ENCODE data around the gene RTKN. TPM values are rescaled to one million over a fixed set of nuclear protein-coding genes. Genes with fewer than 3 reads are reported as not detected.
"Not testable (repeated sequence)": the region's sequence is repeated elsewhere in the genome, so short reads cannot be mapped to it uniquely, and the experiment has no call there.

RTKN gene
- total and polyA plus RNA-seq, 2 experiments from 2014 or later = 74.2 to 77.5 TPM

- Histone ChIP-seq H3K4me3 (no peak overlapping the region), H3K27ac (no peak overlapping the region), H4K20me1 (ENCODE audit: insufficient read depth, poor library complexity, severe bottlenecking) (no peaks in the 10 kb centered on the region), H3K36me3 (replicated peaks; ENCODE audit: insufficient read depth, low read depth) (no peaks in the 10 kb centered on the region), H3K9me2 (replicated peaks; ENCODE audit: insufficient read depth) (no peaks in the 10 kb centered on the region), H3K4me2 (no peak overlapping the region), H3K27me3 (no peaks in the 10 kb centered on the region), H3K79me2 (no peaks in the 10 kb centered on the region), H3K4me1 (ENCODE audit: insufficient read depth) (peaks cover 4% of the 10 kb centered on the region), H3K9me3 (ENCODE audit: low read depth) (no peaks in the 10 kb centered on the region), H2AFZ (no peak overlapping the region)
- DNase-seq (ENCODE audit: low spot score) = no peak
- 90% methylated on average over 9 of the region's 9 CpGs for WGBS (ENCODE audit: low lambda C conversion rate, missing lambda C conversion rate)
- TF ChIP-seq EZH2 (IDR thresholded peaks at IDR 0.05; ENCODE audit: borderline replicate concordance) = no peak
These were observed 18.3 kb downstream of the RTKN start for GRCh38 chr2:74423231-74424095.

GRCh38 chr2:74421221-74421870, 20.4 kb downstream of the RTKN start, which contains the start of the genes C2orf81 and WDR54:
TSS of gene C2orf81 (minus strand) at chr2:74421619. CDS start at chr2:74421560, 59 bp downstream.
TSS of gene WDR54 (plus strand) at chr2:74421730. CDS start at chr2:74422154, 424 bp downstream.
- 1% methylated on average over 53 of the region's 57 CpGs for WGBS (ENCODE audit: low lambda C conversion rate, missing lambda C conversion rate)
- Histone ChIP-seq H3K27ac (no peak within 1 kb of the TSS), H3K4me2 (peak within 1 kb of the TSS; percentile 94), H3K9me2 (replicated peaks; ENCODE audit: insufficient read depth) (no peaks in the 10 kb centered on the region), H2AFZ (peak within 1 kb of the TSS; percentile 88), H3K27me3 (no peaks in the 10 kb centered on the region), H4K20me1 (ENCODE audit: insufficient read depth, poor library complexity, severe bottlenecking) (no peaks in the 10 kb centered on the region), H3K4me1 (ENCODE audit: insufficient read depth) (peaks cover 4% of the 10 kb centered on the region), H3K36me3 (replicated peaks; ENCODE audit: insufficient read depth, low read depth) (no peaks in the 10 kb centered on the region), H3K4me3 (peak within 1 kb of the TSS; percentile 86), H3K9me3 (ENCODE audit: low read depth) (no peaks in the 10 kb centered on the region), H3K79me2 (no peaks in the 10 kb centered on the region)
- DNase-seq (ENCODE audit: low spot score) = peak; percentile 85
- TF ChIP-seq CTCF (IDR thresholded peaks at IDR 0.05; ENCODE audit: poor library complexity) = no peak
- TF ChIP-seq EZH2 (IDR thresholded peaks at IDR 0.05; ENCODE audit: borderline replicate concordance) = no peak
- TF ChIP-seq EZH2phosphoT487 (IDR thresholded peaks at IDR 0.05; ENCODE audit: low read depth, severe bottlenecking, unreplicated experiment) = no peak

GRCh38 chr2:74420443-74421103, 21.2 kb downstream of the RTKN start:
- WGBS (ENCODE audit: low lambda C conversion rate, missing lambda C conversion rate) = 87% methylated on average over 19 of the region's 19 CpGs
- not testable (repeated sequence) for H3K4me1 ChIP-seq (ENCODE audit: insufficient read depth); H3K36me3 ChIP-seq (replicated peaks; ENCODE audit: insufficient read depth, low read depth); H3K9me2 ChIP-seq (replicated peaks; ENCODE audit: insufficient read depth); H3K27me3 ChIP-seq; H3K9me3 ChIP-seq (ENCODE audit: low read depth); DNase-seq (ENCODE audit: low spot score); H3K79me2 ChIP-seq; H3K27ac ChIP-seq; H4K20me1 ChIP-seq (ENCODE audit: insufficient read depth, poor library complexity, severe bottlenecking); H3K4me3 ChIP-seq
- Histone ChIP-seq H3K4me2 (peak overlapping the region; percentile 94), H2AFZ (peak overlapping the region; percentile 88)

- Histone ChIP-seq H3K27ac (no peak overlapping the region), H3K4me3 (no peak overlapping the region), H3K27me3 (no peaks in the 10 kb centered on the region), H3K36me3 (replicated peaks; ENCODE audit: insufficient read depth, low read depth) (no peaks in the 10 kb centered on the region), H3K79me2 (no peaks in the 10 kb centered on the region), H3K9me3 (ENCODE audit: low read depth) (no peaks in the 10 kb centered on the region), H3K9me2 (replicated peaks; ENCODE audit: insufficient read depth) (no peaks in the 10 kb centered on the region), H3K4me1 (ENCODE audit: insufficient read depth) (peaks cover 4% of the 10 kb centered on the region), H2AFZ (no peak overlapping the region), H3K4me2 (no peak overlapping the region), H4K20me1 (ENCODE audit: insufficient read depth, poor library complexity, severe bottlenecking) (no peaks in the 10 kb centered on the region)
- WGBS (ENCODE audit: low lambda C conversion rate, missing lambda C conversion rate) = 88% methylated on average over 2 of the region's 2 CpGs
- DNase-seq (ENCODE audit: low spot score) = no peak
- TF ChIP-seq EZH2phosphoT487 (IDR thresholded peaks at IDR 0.05; ENCODE audit: low read depth, severe bottlenecking, unreplicated experiment) = no peak
These were observed 21.7 kb downstream of the RTKN start for GRCh38 chr2:74420006-74420405.
